Dermis microvascular lymphatic vessel endothelial cell (primary cell): ENCODE data around the gene NECTIN4. TPM values are rescaled to one million over a fixed set of nuclear protein-coding genes. Genes with fewer than 3 reads are reported as not detected.
A peak's percentile ranks its signal among the peaks of the same experiment; 100 is the strongest.

Experiments
- DNase-seq, 2 donors: peaks; one replicate each; pipeline versions ENCODE4 v3.0.0 to v3.0.0-alpha.2; 2010; ENCODE audit warnings: low read depth in 2 of 2
- total RNA-seq: library from RNA; depleted of rRNA; stranded (reverse); fragments of >200 nt; gene quantifications from 2 replicates; pipeline ENCODE4 v1.2.1, GENCODE V29; 2014

The NECTIN4 gene
- total RNA-seq, 1 donor from 2014 or later, result 0.26 TPM

- DNase-seq, result no peak
Measured at GRCh38 chr1:161059293-161059692, 30.1 kb downstream of the NECTIN4 start.

GRCh38 chr1:161054805-161055204, 34.6 kb downstream of the NECTIN4 start:
- DNase-seq, result no peak

DNA sequence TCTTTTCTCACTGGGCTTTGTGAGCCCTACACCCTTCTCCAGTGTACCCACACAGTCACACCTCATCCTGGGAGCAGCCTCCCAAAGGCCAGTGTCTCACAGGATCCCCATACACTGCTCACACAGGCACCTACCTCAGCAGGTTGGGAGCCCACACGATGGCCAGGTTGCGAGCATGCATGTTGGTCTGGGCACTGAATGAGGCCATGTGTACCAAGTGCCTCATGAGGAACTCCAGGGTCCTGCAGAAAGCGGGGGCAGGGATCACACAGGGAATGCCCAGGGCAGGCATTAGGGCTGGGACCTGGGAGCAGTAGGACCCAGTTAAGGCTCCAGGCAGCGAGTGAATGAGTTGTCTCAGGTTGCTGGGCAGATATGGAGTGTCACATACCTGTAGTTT, 35.1 kb downstream of the NECTIN4 start:
- DNase-seq, result no peak

GRCh38 chr1:161052899-161053298, 36.5 kb downstream of the NECTIN4 start:
- DNase-seq, result no peak

- DNase-seq, result no peak
Measured at GRCh38 chr1:161051219-161051618, 38.1 kb downstream of the NECTIN4 start.

GRCh38 chr1:161048949-161049722, 40.2 kb downstream of the NECTIN4 start:
- DNase-seq, result no peak

DNA sequence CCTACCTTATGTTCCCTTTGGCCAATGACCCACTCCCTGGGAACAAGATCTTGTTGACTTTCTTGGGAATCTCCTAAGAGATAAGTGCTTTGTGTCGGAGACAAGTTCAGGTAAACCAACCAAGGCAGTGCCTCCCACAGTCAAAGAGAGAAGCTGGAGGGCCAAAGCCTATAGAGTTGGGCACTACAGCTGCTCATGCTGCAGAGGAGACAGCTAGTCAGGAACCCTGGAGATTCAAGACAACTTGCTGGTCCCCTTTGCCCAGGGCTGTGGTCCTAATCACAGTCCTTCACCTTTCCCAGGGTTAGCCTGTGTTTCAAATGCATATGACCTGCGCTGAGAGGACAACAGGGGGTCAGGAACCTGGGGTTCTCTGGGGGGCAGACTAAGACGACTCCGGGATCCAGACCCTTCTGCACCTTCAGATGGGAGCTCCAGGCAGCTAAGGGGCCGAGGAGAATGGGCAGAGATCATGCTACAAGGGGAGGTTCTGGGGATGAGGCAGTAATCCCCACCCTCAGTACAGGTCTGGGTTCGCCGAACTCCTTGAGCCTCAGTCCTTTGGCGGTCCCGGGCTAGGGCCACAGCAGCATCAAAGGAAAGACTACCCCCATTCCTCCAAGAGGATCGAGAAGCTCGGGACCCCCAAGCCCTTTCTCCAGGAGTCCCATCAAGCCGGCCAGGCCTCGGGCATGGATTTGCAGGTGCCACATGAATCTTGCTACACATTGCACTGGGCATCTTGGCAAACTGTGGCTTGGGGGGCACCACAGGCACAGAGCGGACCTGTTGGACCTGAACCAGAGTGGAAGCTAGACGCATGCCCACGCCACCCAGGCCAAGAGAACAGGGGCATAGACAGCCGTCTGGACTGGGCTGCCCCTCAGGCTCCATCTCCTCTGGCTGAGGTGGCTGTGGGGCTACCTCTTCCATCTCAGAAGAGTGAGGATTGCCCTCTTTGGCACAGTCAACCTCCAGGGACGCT, 41.6 kb downstream of the NECTIN4 start:
- DNase-seq, result no peak

DNA sequence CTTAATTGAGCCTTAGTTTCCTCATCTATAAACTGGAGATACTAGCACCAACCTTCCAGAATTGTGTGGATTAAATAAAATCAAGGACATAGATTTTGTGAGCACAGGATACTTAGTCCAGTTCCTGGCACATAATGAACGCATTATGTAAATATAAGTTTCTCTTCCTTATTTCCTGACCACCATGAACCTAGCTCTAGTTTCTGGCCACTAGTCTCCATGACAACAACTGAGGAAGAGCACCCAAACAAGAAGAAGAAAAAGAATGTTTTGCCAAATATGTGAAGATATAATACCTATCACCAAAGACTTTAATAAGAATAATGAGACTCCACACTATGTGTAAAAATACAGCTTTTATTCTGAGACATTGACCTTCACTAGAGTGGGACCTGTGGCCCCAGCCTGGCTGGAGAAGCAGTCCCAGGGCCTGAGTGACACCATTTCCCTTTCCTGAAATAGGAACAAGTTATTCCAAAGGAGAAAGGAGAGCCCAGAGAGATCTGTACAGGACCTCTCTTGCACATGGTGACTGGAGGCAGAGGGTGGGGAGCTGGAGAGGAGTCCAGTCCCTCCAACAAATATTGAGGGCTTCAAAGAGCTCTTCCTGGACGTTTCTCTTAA, 42.6 kb downstream of the NECTIN4 start:
- DNase-seq, result no peak

DNA sequence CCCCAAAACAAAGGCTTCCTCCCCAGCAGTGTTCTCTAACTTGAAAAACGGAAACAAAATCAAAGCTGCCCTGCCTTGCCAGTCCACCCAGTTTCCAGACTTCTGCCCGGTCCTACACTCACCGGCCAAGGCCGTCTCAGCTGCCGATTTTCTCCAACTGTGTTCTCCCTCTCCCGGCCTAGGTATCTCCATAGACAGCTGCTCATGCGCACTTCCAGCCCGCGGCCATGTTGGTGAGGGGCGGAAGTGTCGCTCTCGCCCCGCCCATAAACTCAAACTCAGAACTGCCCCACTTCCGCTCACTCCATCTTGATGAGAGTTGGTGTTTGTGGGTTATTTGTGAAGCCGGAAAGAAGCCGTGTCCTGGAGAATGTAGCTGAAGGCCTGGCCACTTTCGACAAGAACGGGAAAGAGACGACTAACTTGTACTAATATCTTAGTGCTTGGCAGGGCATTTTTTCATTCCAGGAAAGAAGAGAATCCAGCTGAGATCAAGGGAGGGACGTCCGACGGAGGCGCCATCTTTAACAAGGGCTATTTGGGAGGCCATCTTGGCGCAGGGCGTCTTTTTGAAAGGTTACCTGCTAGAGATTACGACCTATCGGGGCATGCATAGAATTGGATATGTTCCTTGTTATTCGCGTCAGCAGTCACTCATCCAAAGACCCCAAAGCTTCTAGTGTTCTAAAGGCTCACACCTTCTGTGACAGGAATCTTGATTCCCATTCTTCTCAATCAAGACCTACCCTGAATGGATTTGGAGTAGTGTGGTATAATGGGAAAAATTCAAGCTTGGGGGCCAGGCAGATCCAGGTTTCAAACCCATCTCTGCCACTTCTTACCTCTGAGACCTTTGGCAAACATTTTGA, 43.4 kb downstream of the NECTIN4 start, which contains the start of gene USF1:
Gene USF1, minus strand, starts transcription at position 242 of the 869 bp plus-strand sequence. CDS start 2,702 bp downstream, outside the sequence.
- DNase-seq, result peak; percentile 91 to 97

DNA sequence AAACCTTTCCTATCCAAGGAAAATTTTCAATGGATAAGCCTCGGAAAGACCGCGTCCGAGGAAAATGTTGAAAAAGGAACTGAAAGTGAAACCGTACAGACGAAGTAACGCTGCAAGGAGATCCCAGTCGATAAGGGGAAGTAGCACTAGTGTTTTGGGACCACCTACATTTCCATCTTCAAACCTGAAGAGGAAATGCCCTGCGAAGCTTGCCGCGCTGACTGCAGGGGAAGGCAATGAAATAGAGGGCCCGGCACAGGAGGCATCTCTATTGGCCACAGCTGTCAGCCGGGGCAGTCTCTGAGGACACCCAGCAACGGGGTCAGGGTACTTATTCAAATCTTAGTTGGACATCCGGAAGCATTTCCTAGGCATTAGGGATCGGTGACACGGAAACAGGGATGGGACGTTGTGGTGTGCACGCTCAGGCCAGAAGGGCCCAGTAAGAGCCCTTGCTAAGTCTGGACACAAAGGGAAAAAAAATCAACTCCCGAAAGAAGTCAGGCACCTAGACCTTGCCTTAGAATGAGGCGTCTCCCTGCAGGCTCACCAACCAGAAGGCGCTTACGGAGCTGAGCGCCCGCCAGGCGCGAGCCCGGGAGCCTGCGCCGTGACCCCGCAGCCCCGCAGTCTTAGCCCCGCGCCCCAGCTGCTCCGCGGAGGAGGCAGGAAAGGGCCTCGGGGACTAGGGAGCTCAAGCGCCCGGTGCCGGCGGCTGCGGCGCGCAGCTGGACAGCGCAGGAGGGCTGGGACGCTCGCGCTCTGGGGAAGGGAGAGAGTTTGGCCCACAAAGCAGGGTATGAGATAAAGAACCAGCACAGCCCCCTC, 44.2 kb downstream of the NECTIN4 start:
- DNase-seq, result peak; percentile 20 to 67

- DNase-seq, result peak in 1 of 2 donors; percentile 15
Measured at GRCh38 chr1:161044535-161044907, 44.8 kb downstream of the NECTIN4 start.

- no peak for DNase-seq
Measured at GRCh38 chr1:161039546-161039945, 49.8 kb downstream of the NECTIN4 start.

- no peak for DNase-seq
Measured at GRCh38 chr1:161039154-161039545, 50.2 kb downstream of the NECTIN4 start.

DNA sequence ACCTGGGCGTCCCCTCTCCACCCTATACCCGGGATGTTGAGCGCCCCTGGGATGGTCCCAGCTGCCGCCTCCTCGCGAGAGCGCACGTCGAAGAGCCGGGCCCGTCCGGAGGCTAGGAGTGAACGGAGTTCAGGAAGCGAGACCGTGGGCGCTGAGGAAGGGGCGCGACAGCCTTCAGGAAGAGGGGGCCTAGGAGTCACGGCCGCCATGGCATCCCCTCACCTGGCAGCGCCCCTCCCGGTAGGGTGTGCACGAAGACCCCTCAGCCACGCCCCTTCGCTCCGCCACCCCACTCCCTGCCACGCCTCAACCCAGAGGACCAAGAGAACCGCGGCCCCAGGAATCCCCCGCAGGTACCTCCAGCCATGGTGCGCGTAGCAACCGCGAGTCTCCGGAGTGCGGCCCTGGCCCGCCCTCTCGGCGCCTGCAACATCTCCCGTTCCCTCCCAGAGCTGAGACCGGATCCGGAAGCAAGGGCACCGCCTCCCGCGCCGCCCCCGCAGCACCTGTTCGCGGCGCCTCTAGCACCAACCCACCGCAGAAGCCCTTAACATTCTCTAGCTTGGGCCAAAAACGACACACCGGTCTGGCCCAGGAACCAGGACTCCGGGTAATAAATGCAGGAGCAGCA, 50.7 kb downstream of the NECTIN4 start, which contains the start of gene TSTD1:
Gene TSTD1, minus strand, starts transcription at position 442 of the 631 bp plus-strand sequence. Its CDS starts 75 bp downstream, at position 367.
- peak in 1 of 2 donors; percentile 31 for DNase-seq

- no peak for DNase-seq
Measured at GRCh38 chr1:161037661-161038522, 51.5 kb downstream of the NECTIN4 start.

GRCh38 chr1:161033751-161034150, 55.6 kb downstream of the NECTIN4 start:
- DNase-seq, result no peak

- DNase-seq, result no peak
Measured at GRCh38 chr1:161032409-161032808, 56.9 kb downstream of the NECTIN4 start.

GRCh38 chr1:161031874-161032273, 57.5 kb downstream of the NECTIN4 start:
- DNase-seq, result no peak
